Central memory CD8-positive, alpha-beta T cell (primary cell): ENCODE results near the gene KHDRBS1.
A peak's percentile ranks its signal among the peaks of the same experiment; 100 is the strongest.
"Not testable (repeated sequence)": the region's sequence is repeated elsewhere in the genome, so short reads cannot be mapped to it uniquely, and the experiment has no call there.

Source experiments
- ATAC-seq: fragments of 150-1000 bp; cut with Tn5 transposase; replicated peaks from 2 replicates; pipeline ENCODE4 v1.10.0; 2022; ENCODE audit warnings: mild to moderate bottlenecking, moderate FRiP score, moderate number of reproducible peaks; ENCODE audit not compliant: poor library complexity, severe bottlenecking; ENCODE audit errors: extremely low read depth
- DNase-seq, 2 donors: peaks; one replicate each; pipeline ENCODE4 v3.0.0; 2021; ENCODE audit warnings: low spot score in 2 of 2
- H3K27ac Mint-ChIP-seq: one replicate; pipeline ENCODE4 v1.8.0; 2022; ENCODE audit warnings: low read depth, mild to moderate bottlenecking, moderate library complexity, mixed read lengths
- H3K27me3 Mint-ChIP-seq: one replicate; pipeline ENCODE4 v1.8.0; 2022; ENCODE audit warnings: mixed read lengths
- H3K36me3 Mint-ChIP-seq: one replicate; pipeline ENCODE4 v1.8.0; 2022; ENCODE audit warnings: mild to moderate bottlenecking, moderate library complexity, mixed read lengths; ENCODE audit not compliant: insufficient read depth
- H3K4me1 Mint-ChIP-seq: one replicate; pipeline ENCODE4 v1.8.0; 2022; ENCODE audit warnings: mixed read lengths
- H3K4me3 Mint-ChIP-seq: one replicate; pipeline ENCODE4 v1.8.0; 2022; ENCODE audit warnings: mild to moderate bottlenecking, moderate library complexity, mixed read lengths
- H3K9me3 Mint-ChIP-seq: one replicate; pipeline ENCODE4 v1.8.0; 2022; ENCODE audit warnings: mixed read lengths

KHDRBS1 gene

GRCh38 chr1:32021574-32022018, 7.9 kb downstream of the KHDRBS1 start:
- Mint-ChIP-seq H3K27ac (peak overlapping the region; percentile 65), H3K4me1 (peaks cover 50% of the 10 kb centered on the region), H3K36me3 (peaks cover 25% of the 10 kb centered on the region)
- peak; percentile 43 for ATAC-seq
- H3K9me3 Mint-ChIP-seq, H3K4me3 Mint-ChIP-seq, H3K27me3 Mint-ChIP-seq, DNase-seq: not testable (repeated sequence)

DNA sequence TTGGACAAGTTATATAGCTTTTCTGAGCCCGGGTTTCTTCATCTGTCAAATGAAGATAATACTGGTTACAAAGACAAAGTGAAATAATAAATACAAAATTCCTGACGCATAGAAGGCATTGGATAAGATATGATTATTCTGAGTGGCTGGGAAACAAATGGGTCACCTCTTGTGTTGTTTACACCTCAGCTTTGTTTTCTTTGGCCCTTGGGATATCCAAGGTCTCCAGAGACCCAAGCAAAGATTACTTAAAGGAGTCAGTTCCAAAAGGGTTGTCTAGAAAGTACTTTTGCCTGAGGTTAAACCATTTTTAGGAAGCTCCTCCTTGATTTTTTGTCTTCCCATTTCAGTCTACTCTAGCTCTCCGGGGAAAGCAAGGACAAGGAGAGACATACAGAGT, 9.7 kb downstream of the KHDRBS1 start:
- H3K27me3 Mint-ChIP-seq: no peaks in the 10 kb centered on the region
- H3K36me3 Mint-ChIP-seq: peaks cover 22% of the 10 kb centered on the region
- H3K4me1 Mint-ChIP-seq: peaks cover 57% of the 10 kb centered on the region
- DNase-seq: no peak
- no peak for ATAC-seq
- peak overlapping the region; percentile 65 for H3K27ac Mint-ChIP-seq
- no peak overlapping the region for H3K4me3 Mint-ChIP-seq
- no peaks in the 10 kb centered on the region for H3K9me3 Mint-ChIP-seq

DNA sequence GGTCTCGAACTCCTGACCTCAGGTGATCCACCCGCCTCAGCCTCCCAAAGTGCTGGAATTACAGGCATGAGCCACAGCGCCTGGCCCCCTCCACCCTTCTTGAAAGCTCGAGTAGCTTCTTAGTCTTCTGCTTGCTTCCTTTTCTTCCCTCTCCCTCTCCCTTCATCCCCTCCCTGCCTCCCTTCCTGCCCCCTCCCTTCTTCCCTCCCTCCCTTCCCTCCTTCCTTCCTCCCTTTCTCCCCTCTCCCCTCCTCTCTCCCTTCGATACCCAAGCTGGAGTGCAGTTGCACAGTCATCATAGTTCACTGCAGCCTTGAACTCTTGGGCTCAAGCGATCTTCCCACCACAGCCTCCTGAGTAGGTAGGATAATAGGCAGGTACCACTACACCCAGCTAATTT, 11.8 kb downstream of the KHDRBS1 start:
- ATAC-seq: no peak
- no peak overlapping the region for H3K27ac Mint-ChIP-seq
- no peaks in the 10 kb centered on the region for H3K27me3 Mint-ChIP-seq
- H3K9me3 Mint-ChIP-seq: no peaks in the 10 kb centered on the region
- no peak for DNase-seq
- peaks cover 57% of the 10 kb centered on the region for H3K4me1 Mint-ChIP-seq
- H3K36me3 Mint-ChIP-seq: peaks cover 25% of the 10 kb centered on the region
- no peak overlapping the region for H3K4me3 Mint-ChIP-seq

DNA sequence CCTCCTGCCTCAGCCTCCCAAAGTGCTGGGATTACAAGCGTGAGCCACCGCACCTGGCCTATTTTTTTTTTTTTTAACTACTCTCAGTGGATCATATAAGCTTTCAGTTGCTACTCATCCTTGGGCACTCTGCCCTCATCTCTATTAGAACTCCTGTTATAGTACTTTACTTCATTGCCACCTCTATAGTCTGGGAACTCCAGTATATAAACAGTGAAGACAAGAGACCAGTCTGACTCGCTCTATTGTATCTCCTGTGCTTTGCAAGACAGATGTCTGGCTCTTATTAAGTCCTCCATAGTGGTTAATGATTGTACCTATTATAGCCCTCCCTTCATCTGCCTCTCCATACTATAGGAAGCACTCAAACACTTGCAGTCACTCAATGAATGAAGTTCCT, 15.1 kb downstream of the KHDRBS1 start:
- ATAC-seq (no peak), DNase-seq (no peak)
- no peak overlapping the region for H3K27ac Mint-ChIP-seq
- peaks cover 36% of the 10 kb centered on the region for H3K36me3 Mint-ChIP-seq
- no peaks in the 10 kb centered on the region for H3K27me3 Mint-ChIP-seq
- no peaks in the 10 kb centered on the region for H3K9me3 Mint-ChIP-seq
- peaks cover 60% of the 10 kb centered on the region for H3K4me1 Mint-ChIP-seq
- H3K4me3 Mint-ChIP-seq: peak overlapping the region; percentile 8

GRCh38 chr1:32031578-32032274, 18.1 kb downstream of the KHDRBS1 start:
- ATAC-seq (no peak), DNase-seq (no peak)
- no peaks in the 10 kb centered on the region for H3K9me3 Mint-ChIP-seq
- H3K4me3 Mint-ChIP-seq: no peak overlapping the region
- no peaks in the 10 kb centered on the region for H3K27me3 Mint-ChIP-seq
- H3K4me1 Mint-ChIP-seq: peaks cover 64% of the 10 kb centered on the region
- H3K27ac Mint-ChIP-seq: peak overlapping the region; percentile 14
- peaks cover 52% of the 10 kb centered on the region for H3K36me3 Mint-ChIP-seq

DNA sequence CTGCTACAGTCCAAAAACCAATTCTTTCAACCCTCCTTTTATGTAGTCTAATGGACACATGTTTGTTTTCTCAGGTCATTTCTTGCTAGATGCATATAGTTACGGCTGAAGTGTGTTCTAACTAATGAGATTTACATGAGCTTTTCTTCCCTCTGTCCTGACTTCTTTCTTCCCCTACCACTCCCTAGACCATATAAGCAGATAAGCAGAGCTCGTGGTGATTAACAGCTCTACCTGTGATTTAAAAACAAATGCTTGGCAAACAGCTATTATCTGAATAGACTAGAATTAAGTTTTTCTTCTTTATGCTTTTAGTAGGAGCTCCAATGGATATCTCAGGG, 18.6 kb downstream of the KHDRBS1 start:
- Mint-ChIP-seq H3K36me3 (peaks cover 57% of the 10 kb centered on the region), H3K4me1 (peaks cover 59% of the 10 kb centered on the region), H3K9me3 (no peaks in the 10 kb centered on the region), H3K27me3 (no peaks in the 10 kb centered on the region), H3K27ac (peak overlapping the region; percentile 14), H3K4me3 (no peak overlapping the region)
- ATAC-seq (no peak), DNase-seq (no peak)

DNA sequence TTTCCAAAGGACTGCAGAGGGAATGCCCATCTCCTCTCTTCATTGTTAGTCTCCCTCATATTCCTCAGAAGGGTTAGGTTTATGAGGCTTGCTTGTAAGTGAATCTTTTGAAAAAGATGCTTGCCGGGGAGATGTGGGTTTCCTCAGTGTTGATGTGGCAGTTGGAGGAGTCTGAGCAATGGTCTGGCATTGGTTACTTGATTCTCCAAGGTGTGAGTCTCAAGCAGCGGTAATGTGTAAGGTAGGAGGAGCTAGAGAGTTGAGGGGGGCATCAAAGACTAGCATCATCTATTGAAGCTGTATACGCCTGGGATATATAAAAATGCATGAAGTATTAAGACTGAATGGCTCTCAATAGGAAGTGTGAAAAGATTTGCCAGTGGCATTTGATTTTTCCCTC, 21.5 kb downstream of the KHDRBS1 start:
- H3K27me3 Mint-ChIP-seq: no peaks in the 10 kb centered on the region
- peaks cover 44% of the 10 kb centered on the region for H3K4me1 Mint-ChIP-seq
- peak overlapping the region; percentile 47 for H3K27ac Mint-ChIP-seq
- DNase-seq (no peak), ATAC-seq (peak; percentile 65)
- no peak overlapping the region for H3K4me3 Mint-ChIP-seq
- H3K36me3 Mint-ChIP-seq: peaks cover 76% of the 10 kb centered on the region
- H3K9me3 Mint-ChIP-seq: no peaks in the 10 kb centered on the region

- peaks cover 2% of the 10 kb centered on the region for H3K4me1 Mint-ChIP-seq
- DNase-seq (no peak), ATAC-seq (no peak)
- no peak overlapping the region for H3K27ac Mint-ChIP-seq
- peaks cover 81% of the 10 kb centered on the region for H3K36me3 Mint-ChIP-seq
- no peak overlapping the region for H3K4me3 Mint-ChIP-seq
- no peaks in the 10 kb centered on the region for H3K9me3 Mint-ChIP-seq
- no peaks in the 10 kb centered on the region for H3K27me3 Mint-ChIP-seq
Observed at GRCh38 chr1:32040711-32041110, 27.0 kb downstream of the KHDRBS1 start.

- ATAC-seq (no peak), DNase-seq (no peak)
- Mint-ChIP-seq H3K4me1 (no peaks in the 10 kb centered on the region), H3K27me3 (no peaks in the 10 kb centered on the region), H3K4me3 (no peak overlapping the region), H3K27ac (no peak overlapping the region), H3K36me3 (peaks cover 77% of the 10 kb centered on the region), H3K9me3 (no peaks in the 10 kb centered on the region)
Observed at GRCh38 chr1:32042330-32042729, 28.7 kb downstream of the KHDRBS1 start.

- Mint-ChIP-seq H3K27me3 (no peaks in the 10 kb centered on the region), H3K4me3 (no peak overlapping the region), H3K36me3 (peaks cover 74% of the 10 kb centered on the region), H3K9me3 (no peaks in the 10 kb centered on the region), H3K4me1 (peaks cover 7% of the 10 kb centered on the region), H3K27ac (no peak overlapping the region)
- no peak for DNase-seq
- no peak for ATAC-seq
Observed at GRCh38 chr1:32044234-32044633, 30.6 kb downstream of the KHDRBS1 start.

DNA sequence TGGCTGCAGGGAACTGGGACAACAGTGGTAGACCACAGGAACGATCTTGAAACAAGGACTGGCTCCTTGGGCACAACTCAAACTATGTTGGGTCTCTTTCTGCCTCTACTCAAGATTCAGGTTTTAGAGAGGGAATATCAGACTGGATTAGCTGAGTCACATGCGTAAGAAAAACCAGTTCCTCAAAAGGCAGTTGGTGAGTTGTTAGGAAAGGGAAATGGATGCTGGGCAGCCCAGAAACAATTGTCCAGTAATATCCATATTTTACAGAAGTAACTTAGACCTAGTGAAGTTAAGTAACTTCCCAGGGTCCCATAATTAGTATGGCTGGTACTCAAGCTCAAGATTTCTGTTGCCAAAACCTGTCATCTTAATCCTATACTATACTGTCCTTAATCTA, 32.1 kb downstream of the KHDRBS1 start:
- ATAC-seq (no peak), DNase-seq (no peak)
- peaks cover 7% of the 10 kb centered on the region for H3K4me1 Mint-ChIP-seq
- no peak overlapping the region for H3K27ac Mint-ChIP-seq
- H3K4me3 Mint-ChIP-seq: no peak overlapping the region
- H3K36me3 Mint-ChIP-seq: peaks cover 61% of the 10 kb centered on the region
- H3K9me3 Mint-ChIP-seq: no peaks in the 10 kb centered on the region
- no peaks in the 10 kb centered on the region for H3K27me3 Mint-ChIP-seq

- no peak overlapping the region for H3K4me3 Mint-ChIP-seq
- no peak for DNase-seq
- H3K27ac Mint-ChIP-seq: no peak overlapping the region
- H3K27me3 Mint-ChIP-seq: no peaks in the 10 kb centered on the region
- no peaks in the 10 kb centered on the region for H3K9me3 Mint-ChIP-seq
- H3K36me3 Mint-ChIP-seq: peaks cover 59% of the 10 kb centered on the region
- ATAC-seq: no peak
- H3K4me1 Mint-ChIP-seq: peaks cover 7% of the 10 kb centered on the region
Observed at GRCh38 chr1:32047701-32048100, 34.0 kb downstream of the KHDRBS1 start.

GRCh38 chr1:32048440-32048839, 34.8 kb downstream of the KHDRBS1 start:
- DNase-seq (no peak), ATAC-seq (no peak)
- peaks cover 7% of the 10 kb centered on the region for H3K4me1 Mint-ChIP-seq
- no peaks in the 10 kb centered on the region for H3K9me3 Mint-ChIP-seq
- no peak overlapping the region for H3K4me3 Mint-ChIP-seq
- H3K27me3 Mint-ChIP-seq: no peaks in the 10 kb centered on the region
- peaks cover 57% of the 10 kb centered on the region for H3K36me3 Mint-ChIP-seq
- H3K27ac Mint-ChIP-seq: no peak overlapping the region
